Spleen (tissue), 11 donors: ENCODE measurements around the gene RUSC1. TPM values are rescaled to one million over a fixed set of nuclear protein-coding genes. Genes with fewer than 3 reads are reported as not detected.

Experiments
- DNase-seq: peaks from one replicate; pipeline ENCODE4 v3.0.0-alpha.2; 2020
- H3K27ac ChIP-seq, 8 donors: fragments of 200-600 bp; sonication (generic) in 7 of 8; 1 replicate in 4 of 8; 2 replicates in 4 of 8; pipeline versions ENCODE4 v1.5.0 to v1.8.0; 2016 to 2021; ENCODE audit warnings: inconsistent platforms in 4 of 8, mild to moderate bottlenecking in 4 of 8, moderate library complexity in 1 of 8
- H3K27me3 ChIP-seq, 7 donors: fragments of 200-600 bp; sonication (generic) in 6 of 7; replicated peaks in 1 of 7; 1 replicate in 4 of 7; 2 replicates in 3 of 7; pipeline versions ENCODE4 v1.5.0 to v1.8.0; 2016 to 2021; ENCODE audit warnings: inconsistent platforms in 3 of 7, mild to moderate bottlenecking in 1 of 7
- H3K36me3 ChIP-seq, 6 donors: fragments of 200-600 bp; sonication (generic) in 5 of 6; 1 replicate in 4 of 6; 2 replicates in 2 of 6; pipeline versions ENCODE4 v1.5.0 to v1.8.0; 2016 to 2021; ENCODE audit warnings: inconsistent platforms in 2 of 6
- H3K4me1 ChIP-seq, 6 donors: fragments of 200-600 bp; sonication (generic) in 5 of 6; 1 replicate in 3 of 6; 2 replicates in 3 of 6; pipeline versions ENCODE4 v1.5.0 to v1.8.0; 2016 to 2021; ENCODE audit warnings: inconsistent platforms in 3 of 6
- H3K4me3 ChIP-seq, 8 donors: fragments of 200-600 bp; sonication (generic) in 7 of 8; 1 replicate in 4 of 8; 2 replicates in 4 of 8; pipeline versions ENCODE4 v1.5.0 to v1.8.0; 2016 to 2021; ENCODE audit warnings: inconsistent platforms in 4 of 8, mild to moderate bottlenecking in 4 of 8, moderate library complexity in 2 of 8
- H3K9me3 ChIP-seq, 8 donors: fragments of 200-600 bp; sonication (generic) in 7 of 8; 1 replicate in 4 of 8; 2 replicates in 4 of 8; pipeline versions ENCODE4 v1.5.0 to v1.8.0; 2016 to 2021; ENCODE audit warnings: inconsistent platforms in 4 of 8
- POLR2A ChIP-seq, 3 donors: fragments of 450-650 bp; IDR thresholded peaks; one replicate each; pipeline ENCODE4 v1.5.1; 2017; ENCODE audit warnings: antibody characterized with exemption in 3 of 3, mild to moderate bottlenecking in 1 of 3
- POLR2AphosphoS5 ChIP-seq, 3 donors: sonication (generic); formaldehyde crosslinking; IDR thresholded peaks; one replicate each; pipeline ENCODE4 v1.5.1; 2017; ENCODE audit warnings: antibody characterized with exemption in 3 of 3
- WGBS, 5 donors: extraction: QIAGEN DNeasy Blood & Tissue Kit in 3 of 5; methylation state at CpG; one replicate each; pipeline versions ENCODE4 v1.1.5 to v1.1.7; 2013 to 2018; 5-methylcytosine and 5-hydroxymethylcytosine counted together
- intact Hi-C: fragments of 100-400 bp; cut with DNase I; formaldehyde crosslinking; loops from one replicate; pipeline ENCODE4 v1.15.0; 2023; ENCODE audit warnings: low total_unique reads
- polyA plus RNA-seq, 3 donors: library from polyadenylated mRNA; stranded (reverse); fragments of 200-250 nt; gene quantifications; one replicate each; pipeline ENCODE4 v1.2.1, GENCODE V29; 2013
- total RNA-seq, 7 donors: library from RNA; depleted of rRNA in 3 of 7; stranded (reverse); fragments of >200 nt in 3 of 7; fragmentation: NEBNext Ultra II Directional in 4 of 7; extraction: Animal tissue kit (Norgen Biotek cat#: 25700) in 4 of 7; gene quantifications; one replicate each; pipeline versions ENCODE4 v1.1.0 to v1.2.1, GENCODE V29; 2016 to 2021
- TF ChIP-seq, protein P1 (sequence below), 11 experiments: fragments of 200-600 bp in 7 of 11; fragments of 450-650 bp in 4 of 11; sonication (generic) in 4 of 11; IDR thresholded peaks in 8 of 11; conservative IDR thresholded peaks in 3 of 11; 1 replicate in 7 of 11; 2 replicates in 4 of 11; pipeline versions ENCODE4 v1.4.0 to v1.8.0; 2016 to 2021; ENCODE audit warnings: antibody characterized with exemption in 11 of 11, inconsistent platforms in 4 of 11, mild to moderate bottlenecking in 1 of 11
- donor health status: healthy with polysubstance abuse.
- donor health status: DM: no; HTN: no; CAD: no; lungs with moderate emphysema.
- donor health status: DM: no; HTN: no; CAD: no.
- donor health status: Bipolar disorder and iron deficiency.
- donor health status: healthy.
- donor health status: DM: no; HTN: no; CAD: no.
- donor health status: DM: yes; HTN: yes; CAD: no.

The RUSC1 gene
- total and polyA plus RNA-seq, 10 donors: 8.5 to 21.1 (median 17.5) TPM

DNA sequence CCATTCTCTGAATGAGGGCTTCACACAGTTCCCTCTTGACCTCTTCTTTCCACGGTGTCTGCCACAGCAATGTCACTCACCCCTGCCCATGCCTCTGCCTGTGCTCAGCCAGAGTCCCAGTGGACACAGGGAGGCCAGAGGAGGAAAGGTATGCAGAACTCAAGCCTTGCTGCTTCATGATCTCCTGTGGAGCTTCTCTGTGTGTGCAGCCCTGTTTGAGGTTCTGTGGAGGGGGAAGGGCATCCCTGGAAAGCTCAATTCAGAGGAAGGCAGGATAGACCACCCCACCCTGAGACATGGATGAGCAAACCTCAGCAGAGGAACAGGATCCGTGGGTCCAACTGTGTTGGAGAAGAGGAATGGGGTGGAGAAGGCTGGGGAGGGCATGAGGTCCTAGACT is 41.4 kb upstream of the RUSC1 start:
- Histone ChIP-seq H3K4me3 (no peak overlapping the region), H3K27ac (no peak overlapping the region), H3K9me3 (no peaks in the 10 kb centered on the region), H3K4me1 (peaks cover 10 to 29% (median 24%) of the 10 kb centered on the region in 6 donors), H3K27me3 (peaks cover 0 to 8% (median 0%) of the 10 kb centered on the region in 7 donors), H3K36me3 (peaks cover 0 to 4% (median 0%) of the 10 kb centered on the region in 6 donors)
- DNase-seq: no peak
- 80 to 91% (median 82%) methylated on average over 2 of the region's 2 CpGs for WGBS, 5 donors
- TF ChIP-seq, protein P1, sequence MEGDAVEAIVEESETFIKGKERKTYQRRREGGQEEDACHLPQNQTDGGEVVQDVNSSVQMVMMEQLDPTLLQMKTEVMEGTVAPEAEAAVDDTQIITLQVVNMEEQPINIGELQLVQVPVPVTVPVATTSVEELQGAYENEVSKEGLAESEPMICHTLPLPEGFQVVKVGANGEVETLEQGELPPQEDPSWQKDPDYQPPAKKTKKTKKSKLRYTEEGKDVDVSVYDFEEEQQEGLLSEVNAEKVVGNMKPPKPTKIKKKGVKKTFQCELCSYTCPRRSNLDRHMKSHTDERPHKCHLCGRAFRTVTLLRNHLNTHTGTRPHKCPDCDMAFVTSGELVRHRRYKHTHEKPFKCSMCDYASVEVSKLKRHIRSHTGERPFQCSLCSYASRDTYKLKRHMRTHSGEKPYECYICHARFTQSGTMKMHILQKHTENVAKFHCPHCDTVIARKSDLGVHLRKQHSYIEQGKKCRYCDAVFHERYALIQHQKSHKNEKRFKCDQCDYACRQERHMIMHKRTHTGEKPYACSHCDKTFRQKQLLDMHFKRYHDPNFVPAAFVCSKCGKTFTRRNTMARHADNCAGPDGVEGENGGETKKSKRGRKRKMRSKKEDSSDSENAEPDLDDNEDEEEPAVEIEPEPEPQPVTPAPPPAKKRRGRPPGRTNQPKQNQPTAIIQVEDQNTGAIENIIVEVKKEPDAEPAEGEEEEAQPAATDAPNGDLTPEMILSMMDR (IDR thresholded peaks at IDR 0.05 in 8 of 11, conservative IDR thresholded peaks at IDR 0.05 in 3 of 11): no peak
- TF ChIP-seq POLR2A (IDR thresholded peaks at IDR 0.05) (no peak), POLR2AphosphoS5 (IDR thresholded peaks at IDR 0.05) (no peak)
- intact Hi-C loops: loop anchor here (10.0 kb wide), 1 partner anchor 46 kb away; the partner anchor contains the start of gene RUSC1

GRCh38 chr1:155282488-155283091 is 38.1 kb upstream of the RUSC1 start:
- Histone ChIP-seq H3K4me3 (no peak overlapping the region), H3K4me1 (peaks cover 5 to 13% (median 10%) of the 10 kb centered on the region in 6 donors), H3K9me3 (no peaks in the 10 kb centered on the region), H3K36me3 (peaks cover 0 to 4% (median 0%) of the 10 kb centered on the region in 6 donors), H3K27me3 (peaks cover 0 to 5% (median 0%) of the 10 kb centered on the region in 7 donors), H3K27ac (no peak overlapping the region)
- DNase-seq: no peak
- no peak for TF ChIP-seq POLR2A (IDR thresholded peaks at IDR 0.05)
- TF ChIP-seq, protein P1 (IDR thresholded peaks at IDR 0.05 in 8 of 11, conservative IDR thresholded peaks at IDR 0.05 in 3 of 11): no peak
- TF ChIP-seq POLR2AphosphoS5 (IDR thresholded peaks at IDR 0.05): no peak
- 93 to 97% (median 94%) methylated on average over 29 of the region's 29 CpGs for WGBS, 5 donors
- intact Hi-C loops: no loop called here

GRCh38 chr1:155284476-155284875 is 36.2 kb upstream of the RUSC1 start:
- intact Hi-C loops: no loop called here
- DNase-seq: no peak
- 90 to 97% (median 93%) methylated on average over 12 of the region's 12 CpGs for WGBS, 5 donors

GRCh38 chr1:155285063-155285462 is 35.6 kb upstream of the RUSC1 start:
- DNase-seq: no peak
- WGBS, 5 donors: 93 to 97% (median 94%) methylated on average over 10 to 14 of the region's 14 CpGs
- intact Hi-C loops: no loop called here
- Histone ChIP-seq H3K4me1 (no peaks in the 10 kb centered on the region), H3K9me3 (no peaks in the 10 kb centered on the region), H3K36me3 (peaks cover 0 to 4% (median 0%) of the 10 kb centered on the region in 6 donors), H3K27me3 (no peaks in the 10 kb centered on the region), H3K27ac (no peak overlapping the region), H3K4me3 (no peak overlapping the region)
- no peak for TF ChIP-seq POLR2AphosphoS5 (IDR thresholded peaks at IDR 0.05)
- no peak for TF ChIP-seq POLR2A (IDR thresholded peaks at IDR 0.05)
- TF ChIP-seq, protein P1 (IDR thresholded peaks at IDR 0.05 in 8 of 11, conservative IDR thresholded peaks at IDR 0.05 in 3 of 11): no peak

More at GRCh38 chr1:155284476-155284875, 36.2 kb upstream of the RUSC1 start:
- no peak overlapping the region for H3K27ac ChIP-seq
- TF ChIP-seq POLR2A (IDR thresholded peaks at IDR 0.05): no peak
- TF ChIP-seq, protein P1 (IDR thresholded peaks at IDR 0.05 in 8 of 11, conservative IDR thresholded peaks at IDR 0.05 in 3 of 11): no peak
- no peak for TF ChIP-seq POLR2AphosphoS5 (IDR thresholded peaks at IDR 0.05)
- H3K4me1 ChIP-seq: no peaks in the 10 kb centered on the region
- no peaks in the 10 kb centered on the region for H3K27me3 ChIP-seq
- peaks cover 0 to 4% (median 0%) of the 10 kb centered on the region in 6 donors for H3K36me3 ChIP-seq
- no peak overlapping the region for H3K4me3 ChIP-seq
- H3K9me3 ChIP-seq: no peaks in the 10 kb centered on the region
